Measurements from ENCODE around the gene TBKBP1. TPM values are rescaled to one million over a fixed set of nuclear protein-coding genes. Genes with fewer than 3 reads are reported as not detected.

TBKBP1 gene
- total RNA-seq, 1 donor from 2014 or later = 13.8 TPM

DNA sequence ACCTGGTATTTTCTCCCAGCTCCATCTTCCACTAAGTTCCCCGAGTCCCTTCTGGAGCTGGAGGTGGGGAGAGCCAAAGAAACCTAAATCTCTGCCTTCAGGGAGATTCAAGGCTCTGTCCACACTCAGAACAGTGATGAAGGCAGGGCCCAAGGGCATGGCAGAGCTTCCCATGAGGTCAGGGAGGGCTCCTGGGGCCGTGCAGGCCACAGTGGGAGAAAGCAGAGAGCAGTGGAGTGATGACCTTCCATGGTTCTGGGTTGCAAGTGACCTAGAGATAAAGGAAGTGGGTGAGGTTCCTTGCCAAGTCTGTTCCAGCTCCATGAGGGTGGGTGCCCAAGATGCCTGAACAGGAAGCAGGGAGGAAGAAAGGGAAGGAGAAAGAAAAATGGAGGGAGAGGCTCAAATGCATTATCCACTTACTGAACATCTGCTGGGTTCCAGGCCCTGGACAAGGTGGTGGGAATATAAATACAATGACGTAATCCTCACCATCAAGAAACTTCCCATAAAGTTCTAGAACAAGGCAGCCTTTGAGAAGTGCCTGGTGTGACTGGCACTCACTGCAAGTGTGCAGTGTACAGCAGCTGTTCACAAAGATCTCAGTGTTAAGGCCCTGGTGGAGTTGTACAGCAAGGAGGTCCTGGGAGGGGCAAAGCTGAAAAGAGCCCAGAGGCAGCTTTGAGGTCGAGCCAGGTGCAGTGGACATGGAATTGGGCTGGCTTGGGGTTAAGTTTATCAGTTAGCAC lies 13.3 kb downstream of the TBKBP1 start:
- H3K4me1 ChIP-seq = peaks cover 11% of the 10 kb centered on the region
- H3K27me3 ChIP-seq = no peaks in the 10 kb centered on the region
- intact Hi-C loops (cut with DNase I) = no loop called here
- no peak for DNase-seq (ENCODE audit: extremely low spot score in 2 of 2)
- H3K36me3 ChIP-seq = peaks cover 0 to 19% of the 10 kb centered on the region in 2 donors
- no peaks in the 10 kb centered on the region for H3K9me3 ChIP-seq
- peak overlapping the region; percentile 42 for H3K27ac ChIP-seq
- H3K4me3 ChIP-seq = no peak overlapping the region
- TF ChIP-seq POLR2A (IDR thresholded peaks at IDR 0.05) = no peak
- TF ChIP-seq, protein P1, sequence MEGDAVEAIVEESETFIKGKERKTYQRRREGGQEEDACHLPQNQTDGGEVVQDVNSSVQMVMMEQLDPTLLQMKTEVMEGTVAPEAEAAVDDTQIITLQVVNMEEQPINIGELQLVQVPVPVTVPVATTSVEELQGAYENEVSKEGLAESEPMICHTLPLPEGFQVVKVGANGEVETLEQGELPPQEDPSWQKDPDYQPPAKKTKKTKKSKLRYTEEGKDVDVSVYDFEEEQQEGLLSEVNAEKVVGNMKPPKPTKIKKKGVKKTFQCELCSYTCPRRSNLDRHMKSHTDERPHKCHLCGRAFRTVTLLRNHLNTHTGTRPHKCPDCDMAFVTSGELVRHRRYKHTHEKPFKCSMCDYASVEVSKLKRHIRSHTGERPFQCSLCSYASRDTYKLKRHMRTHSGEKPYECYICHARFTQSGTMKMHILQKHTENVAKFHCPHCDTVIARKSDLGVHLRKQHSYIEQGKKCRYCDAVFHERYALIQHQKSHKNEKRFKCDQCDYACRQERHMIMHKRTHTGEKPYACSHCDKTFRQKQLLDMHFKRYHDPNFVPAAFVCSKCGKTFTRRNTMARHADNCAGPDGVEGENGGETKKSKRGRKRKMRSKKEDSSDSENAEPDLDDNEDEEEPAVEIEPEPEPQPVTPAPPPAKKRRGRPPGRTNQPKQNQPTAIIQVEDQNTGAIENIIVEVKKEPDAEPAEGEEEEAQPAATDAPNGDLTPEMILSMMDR (IDR thresholded peaks at IDR 0.05) = no peak
- TF ChIP-seq POLR2AphosphoS5 (IDR thresholded peaks at IDR 0.05; ENCODE audit: insufficient read depth in 1 of 2, low read depth in 1 of 2) = no peak

DNA sequence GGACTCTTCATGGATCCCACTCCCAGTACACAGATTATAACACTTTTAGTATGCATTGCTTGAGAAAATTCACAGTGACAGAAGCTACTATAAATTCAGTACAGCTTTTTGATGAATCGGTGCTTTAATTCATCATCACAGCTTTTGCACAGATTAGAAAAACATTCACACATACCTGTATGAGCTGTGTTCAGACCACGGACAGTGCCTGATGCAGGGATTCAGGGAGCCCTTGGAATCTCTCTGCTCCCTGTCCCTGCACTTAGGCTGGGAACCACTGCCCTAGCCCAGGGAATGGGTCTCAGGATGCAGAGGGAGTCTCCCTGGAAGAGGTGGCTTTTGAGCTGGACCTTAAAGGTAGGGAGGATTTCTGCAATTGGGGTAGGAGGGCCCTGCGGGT lies 13.9 kb downstream of the TBKBP1 start:
- H3K4me3 ChIP-seq = peak overlapping the region; percentile 34 to 54
- no peaks in the 10 kb centered on the region for H3K27me3 ChIP-seq
- no peak overlapping the region for H3K27ac ChIP-seq
- TF ChIP-seq POLR2A (IDR thresholded peaks at IDR 0.05) = no peak
- TF ChIP-seq POLR2AphosphoS5 (IDR thresholded peaks at IDR 0.05; ENCODE audit: insufficient read depth in 1 of 2, low read depth in 1 of 2) = no peak
- TF ChIP-seq, protein P1 (IDR thresholded peaks at IDR 0.05) = no peak
- H3K36me3 ChIP-seq = peaks cover 0 to 19% of the 10 kb centered on the region in 2 donors
- peaks cover 11% of the 10 kb centered on the region for H3K4me1 ChIP-seq
- no peaks in the 10 kb centered on the region for H3K9me3 ChIP-seq
- intact Hi-C loops (cut with DNase I) = no loop called here
- DNase-seq (ENCODE audit: extremely low spot score in 2 of 2) = no peak

DNA sequence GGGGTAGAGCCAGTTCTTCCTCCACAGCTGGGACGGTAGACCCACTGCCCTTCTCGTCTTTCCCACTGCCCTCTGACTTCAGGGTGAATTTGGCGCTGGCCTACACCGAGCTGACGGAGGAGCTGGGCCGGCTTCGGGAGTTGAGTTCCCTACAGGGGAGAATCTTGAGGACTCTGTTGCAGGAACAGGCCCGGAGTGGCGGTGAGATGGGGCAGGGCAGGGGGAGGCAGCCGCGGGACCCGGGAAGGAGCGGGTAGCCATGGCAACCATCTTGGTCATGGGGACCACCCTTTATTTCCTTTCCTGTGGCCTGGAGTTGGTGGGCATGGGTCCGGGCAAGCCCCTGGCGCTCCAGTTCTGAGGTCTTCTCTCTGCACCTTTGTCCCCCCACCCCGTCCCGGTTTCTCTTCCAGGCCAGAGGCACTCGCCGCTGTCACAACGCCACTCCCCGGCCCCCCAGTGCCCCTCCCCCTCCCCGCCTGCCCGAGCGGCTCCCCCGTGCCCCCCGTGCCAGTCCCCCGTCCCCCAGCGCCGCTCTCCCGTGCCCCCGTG lies 14.4 kb downstream of the TBKBP1 start:
- TF ChIP-seq, protein P1 (IDR thresholded peaks at IDR 0.05) = no peak
- TF ChIP-seq POLR2A (IDR thresholded peaks at IDR 0.05) (no peak), POLR2AphosphoS5 (IDR thresholded peaks at IDR 0.05; ENCODE audit: insufficient read depth in 1 of 2, low read depth in 1 of 2) (no peak)
- peaks cover 0 to 19% of the 10 kb centered on the region in 2 donors for H3K36me3 ChIP-seq
- no peak for DNase-seq (ENCODE audit: extremely low spot score in 2 of 2)
- intact Hi-C loops (cut with DNase I) = no loop called here
- no peaks in the 10 kb centered on the region for H3K9me3 ChIP-seq
- peaks cover 11% of the 10 kb centered on the region for H3K4me1 ChIP-seq
- no peaks in the 10 kb centered on the region for H3K27me3 ChIP-seq
- H3K4me3 ChIP-seq = peak overlapping the region; percentile 34 to 54
- H3K27ac ChIP-seq = peak overlapping the region; percentile 38

DNA sequence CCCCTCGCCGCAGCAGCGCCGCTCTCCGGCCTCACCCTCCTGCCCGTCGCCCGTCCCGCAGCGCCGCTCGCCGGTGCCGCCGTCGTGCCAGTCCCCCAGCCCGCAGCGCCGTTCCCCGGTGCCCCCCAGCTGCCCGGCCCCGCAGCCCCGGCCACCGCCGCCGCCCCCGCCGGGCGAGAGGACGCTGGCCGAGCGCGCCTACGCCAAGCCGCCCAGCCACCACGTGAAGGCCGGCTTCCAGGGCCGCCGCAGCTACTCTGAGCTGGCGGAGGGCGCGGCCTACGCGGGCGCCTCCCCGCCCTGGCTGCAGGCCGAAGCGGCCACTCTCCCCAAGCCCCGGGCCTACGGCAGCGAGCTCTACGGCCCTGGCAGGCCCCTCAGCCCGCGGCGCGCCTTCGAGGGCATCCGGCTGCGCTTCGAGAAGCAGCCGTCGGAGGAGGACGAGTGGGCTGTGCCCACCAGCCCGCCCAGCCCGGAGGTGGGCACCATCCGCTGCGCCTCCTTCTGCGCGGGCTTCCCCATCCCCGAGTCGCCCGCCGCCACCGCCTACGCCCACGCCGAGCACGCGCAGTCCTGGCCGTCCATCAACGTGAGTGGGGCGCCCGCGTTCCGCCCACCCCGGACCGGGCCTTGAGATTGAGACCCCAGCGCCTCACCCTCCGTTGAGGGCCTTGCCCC lies 15.0 kb downstream of the TBKBP1 start:
- no peaks in the 10 kb centered on the region for H3K27me3 ChIP-seq
- H3K27ac ChIP-seq = peak overlapping the region; percentile 38
- peaks cover 0 to 19% of the 10 kb centered on the region in 2 donors for H3K36me3 ChIP-seq
- peak overlapping the region; percentile 34 to 54 for H3K4me3 ChIP-seq
- H3K4me1 ChIP-seq = peaks cover 11% of the 10 kb centered on the region
- no peaks in the 10 kb centered on the region for H3K9me3 ChIP-seq
- TF ChIP-seq POLR2AphosphoS5 (IDR thresholded peaks at IDR 0.05; ENCODE audit: insufficient read depth in 1 of 2, low read depth in 1 of 2) (no peak), POLR2A (IDR thresholded peaks at IDR 0.05) (no peak)
- TF ChIP-seq, protein P1 (IDR thresholded peaks at IDR 0.05) = no peak
- DNase-seq (ENCODE audit: extremely low spot score in 2 of 2) = no peak
- intact Hi-C loops (cut with DNase I) = no loop called here

Measured in vagina (tissue), 2 donors.